GM19395 (cell line): ENCODE measurements around the gene DENND6B.

Experiments used
- ATAC-seq: cut with Tn5 transposase; IDR thresholded peaks from one replicate; pipeline ENCODE4 v1.9.1; 2021; ENCODE audit warnings: mild to moderate bottlenecking, moderate library complexity; ENCODE audit not compliant: unreplicated experiment

Gene DENND6B

DNA sequence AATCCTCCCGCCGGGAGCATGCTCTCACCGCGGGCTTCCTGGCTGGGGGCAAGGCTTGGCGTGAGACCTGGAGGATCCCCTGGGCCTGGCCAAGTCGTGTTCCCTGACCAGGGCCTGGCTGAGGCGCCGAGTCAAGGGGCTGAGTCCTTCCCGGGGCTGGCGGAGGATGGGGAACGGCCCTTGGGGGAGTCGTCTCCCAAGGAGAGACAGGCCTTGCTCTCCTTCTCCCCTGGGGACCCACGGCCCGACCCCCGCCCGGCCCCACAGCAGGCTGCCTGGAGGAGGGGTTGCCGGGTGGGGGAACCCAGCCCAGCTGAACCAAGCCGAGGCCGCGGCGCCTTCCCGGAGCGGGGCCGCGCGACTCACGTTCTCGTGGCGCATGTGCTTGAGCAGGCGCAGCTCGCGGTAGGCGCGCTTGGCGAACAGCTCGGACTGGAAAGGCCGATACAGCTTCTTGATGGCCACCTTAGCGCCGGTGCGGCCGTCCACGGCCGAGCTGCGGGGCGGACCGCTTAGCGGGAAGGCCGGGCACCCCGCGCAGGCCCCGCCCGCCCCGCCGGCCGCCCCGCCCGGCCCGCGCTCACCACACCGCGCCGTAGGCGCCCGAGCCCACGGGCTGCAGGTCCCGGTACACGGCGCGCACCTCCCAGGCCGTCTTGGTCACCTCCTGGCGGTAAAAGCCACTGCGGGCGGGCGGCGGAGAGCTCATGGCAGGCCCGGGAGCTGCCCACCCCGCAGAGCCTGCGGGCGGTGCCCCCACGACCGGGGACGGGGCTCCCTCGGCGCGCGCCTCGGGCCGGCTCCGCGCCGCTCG is 65.8 kb downstream of the DENND6B start:
- no peak for ATAC-seq

DNA sequence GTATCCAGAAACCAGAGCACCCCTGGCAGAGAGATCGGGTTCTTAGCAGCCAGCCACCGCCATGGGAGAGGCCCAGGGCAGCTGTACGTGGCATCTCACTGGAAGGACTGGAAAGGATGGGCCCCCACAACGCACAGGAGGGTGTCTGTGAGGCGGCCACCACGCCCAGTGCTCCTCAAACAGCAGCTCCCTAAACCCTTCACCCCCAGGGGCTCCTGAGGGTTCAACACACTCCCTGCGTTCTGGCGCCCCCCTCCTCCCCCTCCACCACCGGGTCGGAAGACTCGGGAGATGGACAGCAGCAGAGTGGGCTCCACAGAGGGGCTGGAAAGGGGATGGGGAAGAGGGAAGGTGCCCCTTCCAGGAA is 66.4 kb downstream of the DENND6B start:
- ATAC-seq = no peak

DNA sequence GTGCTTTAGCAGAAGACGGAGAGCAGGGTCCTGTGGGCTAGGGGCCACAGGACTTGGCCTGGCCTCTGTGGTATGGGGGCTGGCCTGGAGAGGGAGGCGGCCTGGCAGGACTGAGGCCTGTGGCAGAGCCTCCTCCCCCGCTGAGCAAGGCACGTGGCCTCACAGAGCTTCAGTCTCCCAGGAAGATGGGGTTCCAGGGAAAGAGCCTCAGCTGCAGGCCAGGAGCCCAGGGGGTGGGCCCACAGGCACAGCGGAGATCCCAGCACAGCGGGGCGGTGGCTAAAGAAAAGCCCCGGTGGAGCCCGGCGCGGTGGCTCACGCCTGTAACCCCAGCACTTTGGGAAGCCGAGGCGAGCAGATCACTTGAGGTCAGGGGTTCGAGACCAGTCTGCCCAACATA is 67.5 kb downstream of the DENND6B start:
- no peak for ATAC-seq
